GM12872 (cell line): ENCODE measurements around the gene TPCN2.

Source experiments
- CTCF ChIP-seq: IDR thresholded peaks from 3 replicates; pipeline ENCODE4 v1.5.1; 2011; ENCODE audit warnings: low read depth, mild to moderate bottlenecking, low read length, moderate library complexity; ENCODE audit not compliant: insufficient read depth

TPCN2 gene

DNA sequence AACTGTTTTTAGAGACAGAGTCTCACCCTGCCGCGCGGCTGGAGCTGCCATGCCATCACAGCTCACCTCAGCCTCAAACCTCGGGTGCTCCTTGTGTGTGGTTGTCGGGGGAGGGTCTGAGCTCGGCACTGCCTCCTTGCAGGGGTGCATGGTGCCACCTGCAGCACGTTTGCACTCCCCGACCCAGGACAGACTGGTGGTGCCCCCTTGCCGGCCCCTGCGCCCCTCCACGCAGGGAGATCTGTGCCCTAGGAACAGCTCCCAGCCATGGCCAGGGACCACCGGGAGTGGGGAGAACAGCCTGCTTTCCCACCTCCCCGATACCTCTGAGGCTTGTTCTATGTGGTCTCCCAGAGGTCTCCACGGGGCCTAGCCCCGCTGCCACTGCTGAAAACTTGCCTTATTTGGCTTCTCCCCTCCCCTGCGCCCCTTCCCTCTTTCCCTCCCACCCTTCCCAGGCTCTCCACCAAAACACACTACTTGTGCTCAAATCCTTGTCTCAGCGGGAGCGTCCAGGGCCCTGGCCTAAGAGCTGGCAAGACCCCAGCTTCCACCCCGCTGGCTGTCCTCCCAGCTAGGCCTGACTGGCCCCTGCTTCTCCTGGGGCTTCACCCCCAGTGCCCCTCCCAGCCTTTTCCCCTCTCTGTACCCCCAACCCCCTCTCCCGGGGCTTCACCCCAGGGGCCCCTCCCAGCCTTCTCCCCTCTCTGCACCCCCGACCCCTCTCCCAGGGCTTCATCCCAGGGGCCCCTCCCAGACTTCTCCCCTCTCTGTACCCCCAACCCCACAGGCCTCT lies 13.4 kb upstream of the TPCN2 start:
- TF ChIP-seq CTCF = no peak

DNA sequence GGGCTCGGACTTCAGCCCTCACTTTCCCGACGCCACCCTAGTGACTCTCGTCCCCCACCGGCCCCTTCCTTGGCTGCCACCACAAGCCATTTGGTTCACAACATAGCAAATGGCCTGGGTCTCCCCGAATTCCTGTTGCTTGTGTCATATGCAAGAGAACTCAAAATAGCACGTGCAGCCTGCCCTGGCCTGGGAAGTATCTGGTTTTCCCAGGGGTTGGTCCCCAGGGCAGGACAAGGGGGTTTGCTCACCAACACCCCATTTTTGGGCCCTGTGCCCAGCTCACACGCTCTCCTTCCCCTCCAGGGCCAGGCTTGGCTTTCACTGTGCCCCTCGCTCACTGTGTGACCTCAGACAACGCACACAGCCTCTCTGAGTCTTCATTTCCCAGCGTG lies 12.8 kb upstream of the TPCN2 start:
- TF ChIP-seq CTCF = no peak

GRCh38 chr11:69037074-69037473 lies 11.7 kb upstream of the TPCN2 start:
- no peak for TF ChIP-seq CTCF

GRCh38 chr11:69037544-69037943 lies 11.2 kb upstream of the TPCN2 start:
- no peak for TF ChIP-seq CTCF

GRCh38 chr11:69039501-69039900 lies 9.2 kb upstream of the TPCN2 start:
- TF ChIP-seq CTCF = no peak

GRCh38 chr11:69040051-69040450 lies 8.7 kb upstream of the TPCN2 start:
- no peak for TF ChIP-seq CTCF

GRCh38 chr11:69040581-69041260 lies 8.0 kb upstream of the TPCN2 start:
- no peak for TF ChIP-seq CTCF
